Heart left ventricle (tissue), 16 donors: ENCODE data around the gene AHCTF1. TPM values are rescaled to one million over a fixed set of nuclear protein-coding genes. Genes with fewer than 3 reads are reported as not detected.

Experiments used
- ATAC-seq, 4 donors: fragments of 200-7000 bp; cut with Tn5 transposase; one replicate each; pipeline ENCODE4 v1.9.1; 2020 to 2022; ENCODE audit warnings: moderate library complexity in 4 of 4, mild to moderate bottlenecking in 3 of 4, moderate number of reproducible peaks in 1 of 4
- DNase-seq, 5 donors: peaks; one replicate each; pipeline ENCODE4 v3.0.0-alpha.2; 2020
- H3K27ac ChIP-seq, 12 donors: fragments of 200-600 bp; sonication (generic) in 4 of 12; one replicate each; pipeline versions ENCODE4 v1.5.0 to v1.8.0; 2016 to 2022; ENCODE audit warnings: mild to moderate bottlenecking in 2 of 12
- H3K27me3 ChIP-seq, 9 donors: fragments of 200-600 bp; sonication (generic) in 2 of 9; one replicate each; pipeline versions ENCODE4 v1.5.1 to v1.8.0; 2016 to 2022; ENCODE audit warnings: mild to moderate bottlenecking in 3 of 9
- H3K36me3 ChIP-seq, 9 donors: fragments of 200-600 bp; sonication (generic) in 2 of 9; one replicate each; pipeline versions ENCODE4 v1.5.0 to v1.8.0; 2018 to 2022; ENCODE audit warnings: mild to moderate bottlenecking in 2 of 9
- H3K4me1 ChIP-seq, 12 donors: fragments of 200-600 bp; sonication (generic) in 4 of 12; one replicate each; pipeline versions ENCODE4 v1.5.0 to v1.8.0; 2016 to 2022; ENCODE audit warnings: mild to moderate bottlenecking in 3 of 12
- H3K4me3 ChIP-seq, 12 donors: fragments of 200-600 bp; sonication (generic) in 4 of 12; one replicate each; pipeline versions ENCODE4 v1.5.0 to v1.8.0; 2017 to 2022; ENCODE audit warnings: mild to moderate bottlenecking in 9 of 12, moderate library complexity in 4 of 12
- H3K9me3 ChIP-seq, 12 donors: fragments of 200-600 bp; sonication (generic) in 4 of 12; one replicate each; pipeline versions ENCODE4 v1.5.0 to v1.8.0; 2016 to 2022; ENCODE audit warnings: mild to moderate bottlenecking in 1 of 12
- CTCF ChIP-seq, 12 donors: fragments of 200-600 bp; sonication (generic) in 4 of 12; IDR thresholded peaks; one replicate each; pipeline versions ENCODE4 v1.5.0 to v1.8.0; 2018 to 2022; ENCODE audit warnings: antibody characterized with exemption in 12 of 12, mild to moderate bottlenecking in 5 of 12
- POLR2A ChIP-seq, 2 donors: fragments of 450-650 bp; IDR thresholded peaks; one replicate each; pipeline ENCODE4 v1.6.1; 2017; ENCODE audit warnings: antibody characterized with exemption in 2 of 2, mild to moderate bottlenecking in 2 of 2, moderate library complexity in 2 of 2
- WGBS, 4 donors: extraction: QIAGEN DNeasy Blood & Tissue Kit in 2 of 4; methylation state at CpG; one replicate each; pipeline versions ENCODE4 v1.1.5 to v1.1.7; 2013 to 2018; 5-methylcytosine and 5-hydroxymethylcytosine counted together
- intact Hi-C, 10 donors: fragments of 100-400 bp; cut with DNase I; formaldehyde crosslinking; loops; one replicate each; pipeline versions ENCODE4 v1.11.1 to v1.14.2; 2022
- long read RNA-seq, 3 donors: library from polyadenylated mRNA; unstranded; transcript quantifications; one replicate each; pipeline ENCODE4 v2.0.0, GENCODE V29; 2020 to 2021
- polyA plus RNA-seq, 2 donors: library from polyadenylated mRNA; stranded (reverse); fragments of 200-250 nt; gene quantifications; one replicate each; pipeline ENCODE4 v1.2.3, GENCODE V29; 2013
- total RNA-seq, 9 donors: library from RNA; depleted of rRNA in 2 of 9; stranded (reverse); fragments of >200 nt in 2 of 9; fragmentation: NEBNext Ultra II Directional in 3 of 9; extraction: Animal tissue kit (Norgen Biotek cat#: 25700) in 3 of 9; gene quantifications; one replicate each; pipeline versions ENCODE4 v1.1.0 to v1.2.4, GENCODE V29; 2016 to 2023
- donor health status: ischemic (EF 13 %, LVEDD 7.1; RV severe dilation, severe dysfunction).
- donor health status: healthy with polysubstance abuse.
- donor health status: DM: no; HTN: yes; CAD: no.
- donor health status: DM: no; HTN: no; CAD: no.
- donor health status: ischemic (EF 25% LVEDD 6.9; RV normal size, moderate dysfunction).
- donor health status: ischemic (EF 25% LVEDD 5.7; RV mildly dilated, moderate dysfunction).
- donor health status: healthy.
- donor health status: DM: yes; HTN: yes; CAD: no.
- donor health status: ischemic (EF 35%, LVEDD 5.7; RV mildly dilated, moderate dysfunction).
- donor health status: nonischemic (EF 11% LVEDD 7.7; RV severe dilation, severe dysfunction).
- donor health status: DM: yes; HTN: yes; CAD: no.
- donor health status: PGD.
- donor health status: ischemic (EF 29% LVEDD 5.4; RV normal size, mild dysfunction).
- donor health status: nonischemic (EF 23%, LVEDD 6.1; RV moderate dilation, normal function).

The AHCTF1 gene
- total RNA-seq = 10 to 100 TPM; 17.9 to 39.7 (median 19.9) TPM
- polyA plus RNA-seq = 1 to 10 TPM; 6.3 to 8.8 TPM
- long read RNA-seq, donor 1, partial matches to known transcripts = 4 of 6 reads
- long read RNA-seq, donor 1, other reads (novel, unspliced or antisense) = 2 of 6 reads
- long read RNA-seq, donor 2, partial matches to known transcripts = 5 of 6 reads
- long read RNA-seq, donor 2, other reads (novel, unspliced or antisense) = 1 of 6 reads
- long read RNA-seq, donor 3, partial matches to known transcripts = 14 of 15 reads
- long read RNA-seq, donor 3, other reads (novel, unspliced or antisense) = 1 of 15 reads

GRCh38 chr1:246931549-246932365 lies at the start of gene AHCTF1:
TSS of gene AHCTF1 (minus strand) at chr1:246931948. CDS start at chr1:246918370, 13,578 bp downstream.
- Histone ChIP-seq H3K36me3 (peaks cover 0 to 22% (median 6%) of the 10 kb centered on the region in 9 donors), H3K27ac (peak within 1 kb of the TSS; percentile 89 to 99 (median 96)), H3K27me3 (no peaks in the 10 kb centered on the region), H3K9me3 (no peaks in the 10 kb centered on the region), H3K4me3 (peak within 1 kb of the TSS; percentile 61 to 98 (median 90)), H3K4me1 (peaks cover 0 to 29% (median 18%) of the 10 kb centered on the region in 12 donors)
- ATAC-seq (peak; percentile 98 to 99 (median 99)), DNase-seq (peak; percentile 97 to 98 (median 97))
- intact Hi-C loops = loop anchor here in 3 of 10 donors (10.0 kb wide), 3 partner anchors 143 to 403 kb away; partner anchors contain the start of genes ZNF670 (in 2 of the 3), ZNF496 (in 1 of the 3) and ZNF669 (in 1 of the 3)
- 0 to 1% (median 0%) methylated on average over 42 to 90 of the region's 90 CpGs for WGBS, 4 donors
- TF ChIP-seq CTCF (IDR thresholded peaks at IDR 0.05) = peak in 2 of 12 donors; percentile 6 to 11
- TF ChIP-seq POLR2A (IDR thresholded peaks at IDR 0.05) = peak; percentile 79 to 98

GRCh38 chr1:246978785-246979184 lies 47.0 kb upstream of the AHCTF1 start:
- no peaks in the 10 kb centered on the region for H3K4me1 ChIP-seq
- DNase-seq (no peak), ATAC-seq (no peak)
- H3K4me3 ChIP-seq = no peak overlapping the region
- 89 to 98% (median 98%) methylated on average over 6 of the region's 6 CpGs for WGBS, 4 donors
- peaks cover 0 to 60% (median 27%) of the 10 kb centered on the region in 12 donors for H3K9me3 ChIP-seq
- no peaks in the 10 kb centered on the region for H3K36me3 ChIP-seq
- no peaks in the 10 kb centered on the region for H3K27me3 ChIP-seq
- intact Hi-C loops = no loop called here
- no peak for TF ChIP-seq CTCF (IDR thresholded peaks at IDR 0.05)
- TF ChIP-seq POLR2A (IDR thresholded peaks at IDR 0.05) = no peak
- no peak overlapping the region for H3K27ac ChIP-seq

- DNase-seq = no peak
- H3K9me3 ChIP-seq = peaks cover 0 to 55% (median 22%) of the 10 kb centered on the region in 12 donors
- no peak overlapping the region for H3K27ac ChIP-seq
- no peaks in the 10 kb centered on the region for H3K4me1 ChIP-seq
- TF ChIP-seq CTCF (IDR thresholded peaks at IDR 0.05) (no peak), POLR2A (IDR thresholded peaks at IDR 0.05) (no peak)
- ATAC-seq = no peak
- H3K36me3 ChIP-seq = no peaks in the 10 kb centered on the region
- no peak overlapping the region for H3K4me3 ChIP-seq
- H3K27me3 ChIP-seq = no peaks in the 10 kb centered on the region
- intact Hi-C loops = no loop called here
- WGBS, 4 donors = 94 to 99% (median 98%) methylated on average over 2 of the region's 2 CpGs
These were observed 46.5 kb upstream of the AHCTF1 start for GRCh38 chr1:246978281-246978680.

GRCh38 chr1:246971969-246972368 lies 40.2 kb upstream of the AHCTF1 start:
- TF ChIP-seq CTCF (IDR thresholded peaks at IDR 0.05) (no peak), POLR2A (IDR thresholded peaks at IDR 0.05) (no peak)
- no peak overlapping the region for H3K4me3 ChIP-seq
- no peak overlapping the region for H3K27ac ChIP-seq
- peaks cover 0 to 17% (median 0%) of the 10 kb centered on the region in 12 donors for H3K9me3 ChIP-seq
- H3K36me3 ChIP-seq = no peaks in the 10 kb centered on the region
- 93 to 97% (median 96%) methylated on average over 7 of the region's 7 CpGs for WGBS, 4 donors
- H3K4me1 ChIP-seq = no peaks in the 10 kb centered on the region
- no peaks in the 10 kb centered on the region for H3K27me3 ChIP-seq
- intact Hi-C loops = loop anchor here in 9 of 10 donors (1.0 to 5.0 kb wide), 3 partner anchors 65 kb away; no protein-coding TSS in a partner anchor
- ATAC-seq = no peak
- no peak for DNase-seq
